Measurements from ENCODE around the gene CCND1.

CCND1 gene

DNA sequence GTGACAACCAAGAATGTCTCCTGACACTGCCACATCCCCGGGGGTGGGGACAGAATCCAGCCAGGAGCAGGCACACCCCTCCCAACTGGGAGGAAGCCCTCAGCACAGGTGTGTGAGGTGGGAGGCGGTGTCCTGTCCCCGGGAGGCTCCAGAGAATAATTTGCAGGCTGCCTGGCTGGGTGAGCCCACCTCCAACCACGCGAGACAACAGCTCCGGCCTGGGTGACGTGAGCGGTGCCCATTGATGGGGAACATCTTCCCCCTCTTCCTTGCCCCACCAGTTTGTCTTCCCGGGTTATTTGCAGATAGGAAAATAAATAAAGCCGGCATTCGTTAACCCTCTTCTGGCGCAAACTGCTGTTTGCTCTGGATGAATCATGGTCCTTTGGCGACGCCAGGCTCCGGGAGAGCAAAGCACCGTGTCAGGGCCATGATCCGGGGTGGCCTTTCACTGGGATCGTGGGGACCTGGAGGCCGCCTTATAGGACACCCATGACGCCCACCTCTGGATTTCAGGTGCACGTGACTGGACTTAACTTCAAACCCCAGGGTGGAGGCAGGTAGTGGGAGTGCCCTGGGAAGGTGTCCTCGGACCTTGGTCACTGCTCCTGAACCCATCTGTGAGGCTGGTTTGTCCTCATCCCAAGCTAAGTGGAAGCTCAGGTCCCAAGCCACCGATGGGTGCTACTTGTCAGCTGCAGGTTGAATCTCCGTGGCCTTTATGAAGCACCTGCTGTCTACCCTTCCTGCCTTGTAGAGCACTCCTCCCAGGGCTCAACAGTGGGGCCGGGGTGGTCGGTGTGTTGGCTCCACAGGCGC, 13.9 kb downstream of the CCND1 start:
- Histone ChIP-seq H3K27ac (ENCODE audit: poor library complexity, severe bottlenecking) (peak overlapping the region; percentile 6), H3K9me3 (ENCODE audit: severe bottlenecking) (no peaks in the 10 kb centered on the region), H3K36me3 (ENCODE audit: low read depth) (peaks cover 44% of the 10 kb centered on the region), H3K27me3 (ENCODE audit: insufficient read depth, poor library complexity, severe bottlenecking) (no peaks in the 10 kb centered on the region), H3K4me3 (ENCODE audit: severe bottlenecking) (no peak overlapping the region), H3K4me1 (ENCODE audit: insufficient read depth, poor library complexity, severe bottlenecking) (peaks cover 4% of the 10 kb centered on the region)
- DNase-seq (ENCODE audit: low spot score) (peak; percentile 66), ATAC-seq (ENCODE audit: low read depth) (peak; percentile 30)
- TF ChIP-seq, protein P1, sequence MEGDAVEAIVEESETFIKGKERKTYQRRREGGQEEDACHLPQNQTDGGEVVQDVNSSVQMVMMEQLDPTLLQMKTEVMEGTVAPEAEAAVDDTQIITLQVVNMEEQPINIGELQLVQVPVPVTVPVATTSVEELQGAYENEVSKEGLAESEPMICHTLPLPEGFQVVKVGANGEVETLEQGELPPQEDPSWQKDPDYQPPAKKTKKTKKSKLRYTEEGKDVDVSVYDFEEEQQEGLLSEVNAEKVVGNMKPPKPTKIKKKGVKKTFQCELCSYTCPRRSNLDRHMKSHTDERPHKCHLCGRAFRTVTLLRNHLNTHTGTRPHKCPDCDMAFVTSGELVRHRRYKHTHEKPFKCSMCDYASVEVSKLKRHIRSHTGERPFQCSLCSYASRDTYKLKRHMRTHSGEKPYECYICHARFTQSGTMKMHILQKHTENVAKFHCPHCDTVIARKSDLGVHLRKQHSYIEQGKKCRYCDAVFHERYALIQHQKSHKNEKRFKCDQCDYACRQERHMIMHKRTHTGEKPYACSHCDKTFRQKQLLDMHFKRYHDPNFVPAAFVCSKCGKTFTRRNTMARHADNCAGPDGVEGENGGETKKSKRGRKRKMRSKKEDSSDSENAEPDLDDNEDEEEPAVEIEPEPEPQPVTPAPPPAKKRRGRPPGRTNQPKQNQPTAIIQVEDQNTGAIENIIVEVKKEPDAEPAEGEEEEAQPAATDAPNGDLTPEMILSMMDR (IDR thresholded peaks at IDR 0.05; ENCODE audit: poor library complexity, severe bottlenecking), result peak; percentile 15

DNA sequence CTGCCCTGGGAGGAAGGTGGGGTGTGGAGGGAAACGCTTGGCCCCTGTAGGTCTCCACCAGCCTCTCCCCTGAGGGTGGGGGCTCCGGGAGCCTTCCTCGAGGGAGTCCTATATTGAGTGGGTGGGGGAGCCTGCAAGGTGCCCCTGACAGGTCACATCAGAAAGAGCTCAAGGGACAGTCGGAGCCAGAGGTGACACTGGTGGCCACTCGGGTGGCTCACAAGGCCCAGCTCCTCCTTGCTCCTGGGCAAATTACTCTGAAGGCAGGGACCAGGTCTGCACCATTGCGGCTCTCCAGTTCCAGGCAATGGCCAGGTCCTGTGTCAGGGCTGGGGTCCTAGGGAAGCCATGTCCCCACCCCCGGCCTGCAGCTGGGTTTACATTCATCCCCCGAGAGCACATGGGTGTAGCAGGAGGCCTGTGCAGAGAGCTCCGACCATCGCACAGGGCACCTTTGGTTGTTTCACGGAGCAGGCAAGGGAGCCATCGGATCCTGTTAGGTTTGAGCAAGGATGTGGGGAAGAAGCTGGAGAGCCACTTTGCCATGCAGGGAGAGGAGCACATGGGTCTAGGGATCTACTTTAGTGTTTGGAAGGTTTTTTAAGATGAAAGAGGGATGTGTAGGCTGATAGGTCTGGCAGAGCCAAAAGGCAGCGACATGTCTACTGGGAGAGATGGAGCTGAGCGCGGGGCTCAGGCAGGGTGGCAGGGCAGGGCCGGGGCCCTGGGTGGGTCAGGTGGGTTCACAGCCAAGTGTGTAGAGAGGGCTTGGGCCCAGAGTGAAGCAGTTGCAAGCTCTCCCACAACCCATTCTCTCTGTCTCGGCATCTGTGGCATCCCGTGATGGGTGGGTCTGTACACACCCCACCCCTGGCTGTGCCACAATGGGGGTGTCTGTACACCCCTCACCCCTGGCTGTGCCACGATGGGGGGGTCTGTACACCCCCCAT, 14.8 kb downstream of the CCND1 start:
- Histone ChIP-seq H3K9me3 (ENCODE audit: severe bottlenecking) (no peaks in the 10 kb centered on the region), H3K4me3 (ENCODE audit: severe bottlenecking) (no peak overlapping the region), H3K36me3 (ENCODE audit: low read depth) (peaks cover 35% of the 10 kb centered on the region), H3K4me1 (ENCODE audit: insufficient read depth, poor library complexity, severe bottlenecking) (peaks cover 4% of the 10 kb centered on the region), H3K27ac (ENCODE audit: poor library complexity, severe bottlenecking) (no peak overlapping the region), H3K27me3 (ENCODE audit: insufficient read depth, poor library complexity, severe bottlenecking) (no peaks in the 10 kb centered on the region)
- TF ChIP-seq, protein P1 (IDR thresholded peaks at IDR 0.05; ENCODE audit: poor library complexity, severe bottlenecking), result no peak
- ATAC-seq (ENCODE audit: low read depth) (peak; percentile 16), DNase-seq (ENCODE audit: low spot score) (peak; percentile 43)

- H3K9me3 ChIP-seq (ENCODE audit: severe bottlenecking), result no peaks in the 10 kb centered on the region
- ATAC-seq (ENCODE audit: low read depth), result peak; percentile 7; the same call in 1 of the 3 replicates
- peaks cover 25% of the 10 kb centered on the region for H3K36me3 ChIP-seq (ENCODE audit: low read depth)
- DNase-seq (ENCODE audit: low spot score), result no peak
- H3K27me3 ChIP-seq (ENCODE audit: insufficient read depth, poor library complexity, severe bottlenecking), result no peaks in the 10 kb centered on the region
- peaks cover 4% of the 10 kb centered on the region for H3K4me1 ChIP-seq (ENCODE audit: insufficient read depth, poor library complexity, severe bottlenecking)
- TF ChIP-seq, protein P1 (IDR thresholded peaks at IDR 0.05; ENCODE audit: poor library complexity, severe bottlenecking), result no peak
- H3K4me3 ChIP-seq (ENCODE audit: severe bottlenecking), result no peak overlapping the region
- no peak overlapping the region for H3K27ac ChIP-seq (ENCODE audit: poor library complexity, severe bottlenecking)
Observed at GRCh38 chr11:69656536-69657455, 15.8 kb downstream of the CCND1 start.

DNA sequence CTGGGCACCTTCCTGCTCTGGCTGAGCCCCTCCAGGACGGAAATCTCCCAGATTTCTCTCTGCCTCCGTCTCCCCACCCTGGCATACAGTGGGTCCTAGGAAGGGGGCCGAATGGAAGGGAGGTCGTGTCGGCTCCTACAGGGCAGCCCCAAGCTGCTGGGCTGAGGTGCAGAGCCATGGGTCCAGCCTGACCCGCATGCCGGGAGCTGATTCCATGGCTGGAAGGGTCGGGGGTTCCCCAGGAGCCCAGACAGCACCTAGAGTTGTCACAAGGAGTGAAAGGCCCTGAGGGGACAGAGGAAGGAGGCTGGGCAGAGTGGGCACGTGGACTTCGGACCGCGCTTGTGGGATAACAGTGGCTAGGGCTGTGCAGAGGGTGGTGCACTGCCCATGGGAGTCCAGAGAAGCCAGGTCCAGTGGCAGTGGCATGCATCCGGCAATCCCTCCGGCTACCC, 16.5 kb downstream of the CCND1 start:
- ATAC-seq (ENCODE audit: low read depth) (no peak), DNase-seq (ENCODE audit: low spot score) (peak; percentile 51)
- Histone ChIP-seq H3K9me3 (ENCODE audit: severe bottlenecking) (no peaks in the 10 kb centered on the region), H3K27ac (ENCODE audit: poor library complexity, severe bottlenecking) (no peak overlapping the region), H3K27me3 (ENCODE audit: insufficient read depth, poor library complexity, severe bottlenecking) (no peaks in the 10 kb centered on the region), H3K4me3 (ENCODE audit: severe bottlenecking) (no peak overlapping the region), H3K36me3 (ENCODE audit: low read depth) (peaks cover 18% of the 10 kb centered on the region), H3K4me1 (ENCODE audit: insufficient read depth, poor library complexity, severe bottlenecking) (peaks cover 4% of the 10 kb centered on the region)
- TF ChIP-seq, protein P1 (IDR thresholded peaks at IDR 0.05; ENCODE audit: poor library complexity, severe bottlenecking), result no peak
